ENCODE measurements around the gene CD300LF.

The CD300LF gene

DNA sequence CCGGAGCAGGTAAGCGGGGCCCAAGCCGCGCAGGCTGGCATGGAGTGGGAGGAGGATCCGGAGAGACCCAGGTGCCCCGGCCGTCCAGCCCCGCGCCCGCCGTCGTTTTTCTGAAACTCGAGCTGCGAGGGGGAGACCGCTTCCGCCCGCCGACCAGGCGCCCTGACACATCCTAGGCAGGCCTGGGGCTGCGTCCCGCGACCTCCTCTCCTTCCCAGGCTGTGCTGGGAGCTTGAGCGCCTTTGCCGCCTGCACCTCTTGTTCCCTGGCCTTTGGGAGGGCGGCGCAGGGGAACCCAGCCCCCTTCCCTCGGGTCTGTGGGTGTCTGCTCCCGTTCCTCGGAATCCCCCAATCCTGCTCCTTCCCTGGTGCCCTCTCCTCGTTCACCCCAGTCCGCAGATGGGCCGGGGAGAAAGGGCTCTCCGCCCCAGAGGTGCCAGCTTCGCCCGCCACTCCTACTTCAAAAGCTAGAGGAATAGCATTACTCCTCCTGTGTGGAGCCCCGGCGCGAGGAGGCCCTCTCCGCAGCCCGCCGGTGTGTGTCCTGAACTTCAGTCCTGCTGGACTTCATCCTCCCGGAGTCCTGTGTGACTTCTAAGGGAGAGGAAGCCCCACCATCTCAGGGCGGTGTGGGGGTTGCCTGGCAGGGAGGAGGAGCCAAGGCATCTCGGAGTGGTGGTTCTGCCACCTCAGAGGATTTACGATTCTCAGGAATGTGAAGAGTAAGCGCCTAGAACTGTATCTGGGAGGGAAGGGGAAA is 36.7 kb upstream of the CD300LF start:
- Histone ChIP-seq H3K27me3 (ENCODE audit: low read length) (no peaks in the 10 kb centered on the region), H4K20me1 (ENCODE audit: low read depth, low read length) (no peaks in the 10 kb centered on the region; the same call in 1 of the 2 replicates), H3K9me2 (replicated peaks; ENCODE audit: insufficient read depth, low read length) (no peaks in the 10 kb centered on the region), H3K4me3 (ENCODE audit: insufficient read depth, low read length, poor library complexity, severe bottlenecking) (peak overlapping the region; percentile 85), H3F3A (ENCODE audit: insufficient read depth) (peaks cover 3% of the 10 kb centered on the region; the same call in 1 of the 2 replicates), H3K9ac (ENCODE audit: low read length) (peak overlapping the region; percentile 92), H3K79me2 (ENCODE audit: insufficient read depth, low read length) (peaks cover 41% of the 10 kb centered on the region), H3K9me3 (ENCODE audit: insufficient read depth, low read length) (no peaks in the 10 kb centered on the region), H3K4me2 (ENCODE audit: low read depth, low read length, poor library complexity, severe bottlenecking) (peak overlapping the region; percentile 74), H3K36me3 (ENCODE audit: low read length) (no peaks in the 10 kb centered on the region), H2AFZ (ENCODE audit: low read depth, low read length, severe bottlenecking) (peak overlapping the region; percentile 73), H3K27ac (ENCODE audit: low read depth, low read length) (peak overlapping the region; percentile 57; the same call in 1 of the 2 replicates)
- TF ChIP-seq EZH2phosphoT487 (conservative IDR thresholded peaks at IDR 0.05; ENCODE audit: low read length), result no peak
- TF ChIP-seq, protein P1, sequence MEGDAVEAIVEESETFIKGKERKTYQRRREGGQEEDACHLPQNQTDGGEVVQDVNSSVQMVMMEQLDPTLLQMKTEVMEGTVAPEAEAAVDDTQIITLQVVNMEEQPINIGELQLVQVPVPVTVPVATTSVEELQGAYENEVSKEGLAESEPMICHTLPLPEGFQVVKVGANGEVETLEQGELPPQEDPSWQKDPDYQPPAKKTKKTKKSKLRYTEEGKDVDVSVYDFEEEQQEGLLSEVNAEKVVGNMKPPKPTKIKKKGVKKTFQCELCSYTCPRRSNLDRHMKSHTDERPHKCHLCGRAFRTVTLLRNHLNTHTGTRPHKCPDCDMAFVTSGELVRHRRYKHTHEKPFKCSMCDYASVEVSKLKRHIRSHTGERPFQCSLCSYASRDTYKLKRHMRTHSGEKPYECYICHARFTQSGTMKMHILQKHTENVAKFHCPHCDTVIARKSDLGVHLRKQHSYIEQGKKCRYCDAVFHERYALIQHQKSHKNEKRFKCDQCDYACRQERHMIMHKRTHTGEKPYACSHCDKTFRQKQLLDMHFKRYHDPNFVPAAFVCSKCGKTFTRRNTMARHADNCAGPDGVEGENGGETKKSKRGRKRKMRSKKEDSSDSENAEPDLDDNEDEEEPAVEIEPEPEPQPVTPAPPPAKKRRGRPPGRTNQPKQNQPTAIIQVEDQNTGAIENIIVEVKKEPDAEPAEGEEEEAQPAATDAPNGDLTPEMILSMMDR (IDR thresholded peaks at IDR 0.05; ENCODE audit: insufficient read depth, low read length, poor library complexity, severe bottlenecking), result no peak

DNA sequence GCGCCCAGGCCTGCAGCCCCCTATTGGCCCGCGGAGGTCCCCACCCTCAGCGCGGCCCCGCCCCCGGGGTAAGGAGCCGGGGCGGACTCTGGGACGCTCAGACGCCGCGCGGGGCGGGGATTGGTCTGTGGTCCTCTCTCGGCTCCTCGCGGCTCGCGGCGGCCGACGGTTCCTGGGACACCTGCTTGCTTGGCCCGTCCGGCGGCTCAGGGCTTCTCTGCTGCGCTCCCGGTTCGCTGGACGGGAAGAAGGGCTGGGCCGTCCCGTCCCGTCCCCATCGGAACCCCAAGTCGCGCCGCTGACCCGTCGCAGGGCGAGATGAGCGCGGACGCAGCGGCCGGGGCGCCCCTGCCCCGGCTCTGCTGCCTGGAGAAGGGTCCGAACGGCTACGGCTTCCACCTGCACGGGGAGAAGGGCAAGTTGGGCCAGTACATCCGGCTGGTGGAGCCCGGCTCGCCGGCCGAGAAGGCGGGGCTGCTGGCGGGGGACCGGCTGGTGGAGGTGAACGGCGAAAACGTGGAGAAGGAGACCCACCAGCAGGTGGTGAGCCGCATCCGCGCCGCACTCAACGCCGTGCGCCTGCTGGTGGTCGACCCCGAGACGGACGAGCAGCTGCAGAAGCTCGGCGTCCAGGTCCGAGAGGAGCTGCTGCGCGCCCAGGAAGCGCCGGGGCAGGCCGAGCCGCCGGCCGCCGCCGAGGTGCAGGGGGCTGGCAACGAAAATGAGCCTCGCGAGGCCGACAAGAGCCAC is 36.0 kb upstream of the CD300LF start, which contains the start of gene NHERF1:
TSS of gene NHERF1 (plus strand) at position 100 of the 750 bp plus-strand sequence. CDS start at position 319, 219 bp downstream.
- H3K79me2 ChIP-seq (ENCODE audit: insufficient read depth, low read length), result peaks cover 41% of the 10 kb centered on the region
- peak within 1 kb of the TSS; percentile 57 for H3K27ac ChIP-seq (ENCODE audit: low read depth, low read length)

DNA sequence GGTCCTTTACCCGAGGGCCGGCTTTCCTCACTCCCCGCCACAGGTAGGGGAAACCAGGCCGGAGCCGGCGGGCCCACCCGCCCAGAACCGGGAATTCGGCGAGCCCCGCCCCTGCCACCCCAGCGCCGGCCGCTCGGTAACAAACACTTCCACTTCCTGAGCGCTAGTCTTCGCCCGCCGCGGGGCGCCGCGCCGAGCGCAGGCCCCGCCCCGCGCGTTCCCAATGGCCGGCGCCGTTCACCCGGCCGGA is 35.5 kb upstream of the CD300LF start:
- H3F3A ChIP-seq (ENCODE audit: insufficient read depth), result peaks cover 3% of the 10 kb centered on the region; the same call in 1 of the 2 replicates
- peak overlapping the region; percentile 92 for H3K9ac ChIP-seq (ENCODE audit: low read length)
- H3K4me2 ChIP-seq (ENCODE audit: low read depth, low read length, poor library complexity, severe bottlenecking), result peak overlapping the region; percentile 52
- H3K79me2 ChIP-seq (ENCODE audit: insufficient read depth, low read length), result peaks cover 37% of the 10 kb centered on the region
- no peaks in the 10 kb centered on the region for H3K9me3 ChIP-seq (ENCODE audit: insufficient read depth, low read length)
- no peaks in the 10 kb centered on the region for H3K36me3 ChIP-seq (ENCODE audit: low read length)
- H3K4me3 ChIP-seq (ENCODE audit: insufficient read depth, low read length, poor library complexity, severe bottlenecking), result peak overlapping the region; percentile 48
- no peaks in the 10 kb centered on the region; the same call in 1 of the 2 replicates for H4K20me1 ChIP-seq (ENCODE audit: low read depth, low read length)
- H3K27me3 ChIP-seq (ENCODE audit: low read length), result no peaks in the 10 kb centered on the region
- no peaks in the 10 kb centered on the region for H3K9me2 ChIP-seq (replicated peaks; ENCODE audit: insufficient read depth, low read length)
- H3K27ac ChIP-seq (ENCODE audit: low read depth, low read length), result no peak overlapping the region
- TF ChIP-seq, protein P1 (IDR thresholded peaks at IDR 0.05; ENCODE audit: insufficient read depth, low read length, poor library complexity, severe bottlenecking), result no peak
- no peak for TF ChIP-seq EZH2phosphoT487 (conservative IDR thresholded peaks at IDR 0.05; ENCODE audit: low read length)
- peak overlapping the region; percentile 56 for H2AFZ ChIP-seq (ENCODE audit: low read depth, low read length, severe bottlenecking)

More for the DNA sequence above, 36.0 kb upstream of the CD300LF start, which contains the start of gene NHERF1:
- H3F3A ChIP-seq (ENCODE audit: insufficient read depth), result peaks cover 3% of the 10 kb centered on the region; the same call in 1 of the 2 replicates
- H3K36me3 ChIP-seq (ENCODE audit: low read length), result no peaks in the 10 kb centered on the region
- peak within 1 kb of the TSS; percentile 73 for H2AFZ ChIP-seq (ENCODE audit: low read depth, low read length, severe bottlenecking)
- peak within 1 kb of the TSS; percentile 74 for H3K4me2 ChIP-seq (ENCODE audit: low read depth, low read length, poor library complexity, severe bottlenecking)
- peak within 1 kb of the TSS; percentile 85 for H3K4me3 ChIP-seq (ENCODE audit: insufficient read depth, low read length, poor library complexity, severe bottlenecking)
- H3K9me3 ChIP-seq (ENCODE audit: insufficient read depth, low read length), result no peaks in the 10 kb centered on the region
- H3K27me3 ChIP-seq (ENCODE audit: low read length), result no peaks in the 10 kb centered on the region
- no peaks in the 10 kb centered on the region for H3K9me2 ChIP-seq (replicated peaks; ENCODE audit: insufficient read depth, low read length)
- TF ChIP-seq EZH2phosphoT487 (conservative IDR thresholded peaks at IDR 0.05; ENCODE audit: low read length), result no peak
- TF ChIP-seq, protein P1 (IDR thresholded peaks at IDR 0.05; ENCODE audit: insufficient read depth, low read length, poor library complexity, severe bottlenecking), result peak; percentile 11
- peak within 1 kb of the TSS; percentile 92 for H3K9ac ChIP-seq (ENCODE audit: low read length)
- H4K20me1 ChIP-seq (ENCODE audit: low read depth, low read length), result no peaks in the 10 kb centered on the region; the same call in 1 of the 2 replicates

Measured in SU-DHL-6 (cell line).